Stomach (tissue), 9 donors: ENCODE measurements around the gene EFNA3. TPM values are rescaled to one million over a fixed set of nuclear protein-coding genes. Genes with fewer than 3 reads are reported as not detected.

ENCODE experiments used
- DNase-seq, 2 donors: peaks; one replicate each; pipeline versions ENCODE4 v3.0.0 to v3.0.0-alpha.2; 2013 to 2019
- H3K27ac ChIP-seq, 5 donors: fragments of 200-600 bp in 4 of 5; sonication (generic) in 4 of 5; one replicate each; pipeline ENCODE4 v1.5.1; 2013 to 2019; ENCODE audit warnings: mild to moderate bottlenecking in 1 of 5, moderate library complexity in 1 of 5
- H3K27me3 ChIP-seq, 3 donors: fragments of 200-600 bp; sonication (generic); one replicate each; pipeline ENCODE4 v1.5.1; 2017 to 2019; ENCODE audit warnings: mixed run types in 1 of 3
- H3K36me3 ChIP-seq, 4 donors: fragments of 200-600 bp; sonication (generic); 1 replicate in 3 of 4; 2 replicates in 1 of 4; pipeline ENCODE4 v1.5.1; 2016 to 2019
- H3K4me1 ChIP-seq, 4 donors: fragments of 200-600 bp; sonication (generic); one replicate each; pipeline ENCODE4 v1.5.1; 2016 to 2019
- H3K4me3 ChIP-seq, 4 donors: fragments of 200-600 bp; sonication (generic) in 3 of 4; one replicate each; pipeline ENCODE4 v1.5.1; 2016 to 2019; ENCODE audit warnings: mild to moderate bottlenecking in 1 of 4
- H3K9me3 ChIP-seq, 4 donors: fragments of 200-600 bp; sonication (generic); one replicate each; pipeline ENCODE4 v1.5.1; 2016 to 2019
- CTCF ChIP-seq, 7 experiments: fragments of 450-650 bp in 4 of 7; fragments of 200-600 bp in 3 of 7; sonication (generic) in 3 of 7; IDR thresholded peaks; one replicate each; pipeline ENCODE4 v1.5.1; 2016 to 2019; ENCODE audit warnings: antibody characterized with exemption in 7 of 7, control low read depth in 2 of 7, mild to moderate bottlenecking in 1 of 7
- EP300 ChIP-seq: sonication (generic); formaldehyde crosslinking; IDR thresholded peaks from one replicate; pipeline ENCODE4 v1.6.1; 2017; ENCODE audit warnings: antibody characterized with exemption
- POLR2A ChIP-seq, 4 donors: fragments of 450-650 bp; IDR thresholded peaks; one replicate each; pipeline ENCODE4 v1.6.1; 2016; ENCODE audit warnings: antibody characterized with exemption in 4 of 4, control low read depth in 2 of 4, mild to moderate bottlenecking in 1 of 4, moderate library complexity in 1 of 4
- POLR2AphosphoS5 ChIP-seq, 3 donors: sonication (generic); formaldehyde crosslinking; IDR thresholded peaks; one replicate each; pipeline ENCODE4 v1.6.1; 2016; ENCODE audit warnings: antibody characterized with exemption in 3 of 3
- WGBS, 5 donors: extraction: QIAGEN DNeasy Blood & Tissue Kit in 3 of 5; methylation state at CpG; one replicate each; pipeline versions ENCODE4 v1.1.5 to v1.1.7; 2013 to 2018; 5-methylcytosine and 5-hydroxymethylcytosine counted together
- intact Hi-C: fragments of 100-400 bp; cut with DNase I; formaldehyde crosslinking; loops from one replicate; pipeline ENCODE4 v1.15.1; 2023; ENCODE audit warnings: low total_unique reads
- polyA plus RNA-seq, 3 donors: library from polyadenylated mRNA; stranded (reverse); fragments of 200-250 nt; gene quantifications; one replicate each; pipeline ENCODE4 v1.2.3, GENCODE V29; 2013
- total RNA-seq, 5 donors: library from RNA; depleted of rRNA; stranded (reverse); fragments of >200 nt; gene quantifications; one replicate each; pipeline versions ENCODE4 v1.1.0 to v1.2.3, GENCODE V29; 2014 to 2016
- donor health status: healthy with polysubstance abuse.
- donor health status: Bipolar disorder and iron deficiency.
- donor health status: healthy.

EFNA3 gene
- total and polyA plus RNA-seq, 8 donors = 0.76 to 4.9 (median 1.5) TPM; not detected in 5

GRCh38 chr1:155051777-155052398 is 26.7 kb upstream of the EFNA3 start:
- Histone ChIP-seq H3K4me3 (peak overlapping the region; percentile 73 to 89 (median 78)), H3K27ac (peak overlapping the region; percentile 92 to 97 (median 95)), H3K4me1 (peaks cover 33 to 47% (median 43%) of the 10 kb centered on the region in 4 donors), H3K27me3 (no peaks in the 10 kb centered on the region), H3K36me3 (peaks cover 13 to 37% (median 34%) of the 10 kb centered on the region in 4 donors), H3K9me3 (no peaks in the 10 kb centered on the region)
- DNase-seq = peak; percentile 65 to 82
- TF ChIP-seq POLR2AphosphoS5 (IDR thresholded peaks at IDR 0.05) (peak in 1 of 3 donors; percentile 23), CTCF (IDR thresholded peaks at IDR 0.05) (no peak), EP300 (no peak)
- intact Hi-C loops = no loop called here
- WGBS, 5 donors = 1 to 3% (median 1%) methylated on average over 24 to 27 of the region's 27 CpGs

- intact Hi-C loops = no loop called here
- H3K9me3 ChIP-seq = no peaks in the 10 kb centered on the region
- H3K36me3 ChIP-seq = peaks cover 16 to 45% (median 43%) of the 10 kb centered on the region in 4 donors
- no peaks in the 10 kb centered on the region for H3K27me3 ChIP-seq
- DNase-seq = peak in 1 of 2 donors; percentile 43
- H3K27ac ChIP-seq = peak overlapping the region; percentile 92 to 97 (median 95)
- TF ChIP-seq CTCF (IDR thresholded peaks at IDR 0.05) = no peak
- TF ChIP-seq POLR2A (IDR thresholded peaks at IDR 0.05) = no peak
- 29 to 45% (median 36%) methylated on average over 11 to 12 of the region's 12 CpGs for WGBS, 5 donors
- peak overlapping the region; percentile 73 to 89 (median 78) for H3K4me3 ChIP-seq
- H3K4me1 ChIP-seq = peaks cover 33 to 47% (median 43%) of the 10 kb centered on the region in 4 donors
Observed at GRCh38 chr1:155052439-155053395, 25.9 kb upstream of the EFNA3 start.

GRCh38 chr1:155053531-155054105 is 25.0 kb upstream of the EFNA3 start:
- no peaks in the 10 kb centered on the region for H3K9me3 ChIP-seq
- H3K4me1 ChIP-seq = peaks cover 33 to 46% (median 43%) of the 10 kb centered on the region in 4 donors
- WGBS, 5 donors = 84 to 91% (median 88%) methylated on average over 7 of the region's 7 CpGs
- peak overlapping the region in 2 of 5 donors; percentile 1 to 9 for H3K27ac ChIP-seq
- no peak for DNase-seq
- TF ChIP-seq POLR2A (IDR thresholded peaks at IDR 0.05) (no peak), EP300 (no peak), CTCF (IDR thresholded peaks at IDR 0.05) (no peak), POLR2AphosphoS5 (IDR thresholded peaks at IDR 0.05) (no peak)
- no peaks in the 10 kb centered on the region for H3K27me3 ChIP-seq
- peaks cover 25 to 54% (median 52%) of the 10 kb centered on the region in 4 donors for H3K36me3 ChIP-seq
- intact Hi-C loops = no loop called here
- no peak overlapping the region for H3K4me3 ChIP-seq

GRCh38 chr1:155057104-155057503 is 21.5 kb upstream of the EFNA3 start:
- Histone ChIP-seq H3K27me3 (no peaks in the 10 kb centered on the region), H3K4me3 (no peak overlapping the region), H3K4me1 (peaks cover 20 to 31% (median 24%) of the 10 kb centered on the region in 4 donors), H3K36me3 (peaks cover 39 to 84% (median 76%) of the 10 kb centered on the region in 4 donors), H3K27ac (no peak overlapping the region), H3K9me3 (no peaks in the 10 kb centered on the region)
- no peak for DNase-seq
- 90 to 97% (median 96%) methylated on average over 8 of the region's 8 CpGs for WGBS, 5 donors
- TF ChIP-seq POLR2A (IDR thresholded peaks at IDR 0.05) (no peak), POLR2AphosphoS5 (IDR thresholded peaks at IDR 0.05) (no peak), EP300 (no peak), CTCF (IDR thresholded peaks at IDR 0.05) (no peak)
- intact Hi-C loops = no loop called here
